ENCODE results near the gene F10. TPM values are rescaled to one million over a fixed set of nuclear protein-coding genes. Genes with fewer than 3 reads are reported as not detected.

The F10 gene
- total and polyA plus RNA-seq, 12 donors, result 4.4 to 81.8 (median 12.6) TPM

DNA sequence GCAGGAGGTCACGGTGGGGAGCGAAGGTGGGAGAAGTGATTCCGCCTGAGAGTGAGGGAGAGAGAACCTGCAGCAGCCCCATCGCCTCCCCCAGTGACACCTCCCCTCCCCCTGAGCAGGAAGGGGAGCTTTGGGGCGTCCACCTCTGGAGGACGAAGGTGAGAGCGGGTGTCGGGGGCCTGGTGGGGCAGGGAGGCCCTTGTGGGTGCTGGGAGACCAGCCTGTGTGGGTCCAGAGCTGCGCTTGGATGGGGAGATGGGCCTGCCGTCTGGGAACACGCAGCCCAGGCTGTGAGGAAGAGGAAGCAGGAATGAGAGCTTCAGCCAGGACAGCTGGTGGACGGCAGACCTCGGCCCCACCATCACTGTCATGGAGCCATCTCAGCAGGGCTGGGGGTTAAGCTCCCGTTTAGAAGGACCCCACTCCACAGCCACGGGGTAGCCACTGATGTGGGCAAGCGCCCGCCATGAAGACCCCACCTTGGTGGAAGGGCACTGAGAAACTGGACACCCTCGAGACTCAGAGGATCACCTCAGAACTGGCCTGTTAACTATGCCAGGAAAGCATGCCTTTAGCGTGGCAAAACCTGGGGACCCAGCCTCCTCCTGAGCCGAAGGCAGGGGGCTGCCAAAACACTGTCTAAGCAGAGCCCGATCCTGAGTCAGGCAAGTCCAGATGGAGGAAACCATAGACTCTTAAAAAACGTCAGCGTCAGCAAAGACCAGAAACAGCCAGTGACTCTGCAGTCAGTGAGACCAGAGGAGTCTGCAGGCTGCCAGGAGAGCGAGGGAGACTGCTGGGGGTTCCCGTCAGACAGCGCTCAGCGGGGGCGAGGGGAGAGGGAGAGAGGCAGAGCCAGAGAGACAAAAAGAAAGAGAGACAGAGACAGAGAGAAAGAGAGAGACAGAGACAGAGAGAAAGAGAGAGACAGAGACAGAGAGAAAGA, 29.4 kb downstream of the F10 start:
- peak in 5 of 7 donors; percentile 38 to 61 (median 47) for DNase-seq
- H3K4me3 ChIP-seq, result peak overlapping the region in 1 of 4 donors; percentile 18
- intact Hi-C loops (cut with DNase I), result no loop called here
- no peaks in the 10 kb centered on the region for H3K9me3 ChIP-seq (replicated peaks in 1 of 3)
- H3K27me3 ChIP-seq, result no peaks in the 10 kb centered on the region
- H3K27ac ChIP-seq, result peak overlapping the region in 3 of 5 donors; percentile 85 to 92 (median 85)
- peaks cover 16 to 24% of the 10 kb centered on the region in 2 donors for H3K4me1 ChIP-seq (replicated peaks in 1 of 2)
- WGBS, 4 donors, result 58 to 64% (median 61%) methylated on average over 17 to 28 of the region's 28 CpGs
- no peaks in the 10 kb centered on the region for H3K36me3 ChIP-seq (replicated peaks in 1 of 2)
- TF ChIP-seq, protein P1, sequence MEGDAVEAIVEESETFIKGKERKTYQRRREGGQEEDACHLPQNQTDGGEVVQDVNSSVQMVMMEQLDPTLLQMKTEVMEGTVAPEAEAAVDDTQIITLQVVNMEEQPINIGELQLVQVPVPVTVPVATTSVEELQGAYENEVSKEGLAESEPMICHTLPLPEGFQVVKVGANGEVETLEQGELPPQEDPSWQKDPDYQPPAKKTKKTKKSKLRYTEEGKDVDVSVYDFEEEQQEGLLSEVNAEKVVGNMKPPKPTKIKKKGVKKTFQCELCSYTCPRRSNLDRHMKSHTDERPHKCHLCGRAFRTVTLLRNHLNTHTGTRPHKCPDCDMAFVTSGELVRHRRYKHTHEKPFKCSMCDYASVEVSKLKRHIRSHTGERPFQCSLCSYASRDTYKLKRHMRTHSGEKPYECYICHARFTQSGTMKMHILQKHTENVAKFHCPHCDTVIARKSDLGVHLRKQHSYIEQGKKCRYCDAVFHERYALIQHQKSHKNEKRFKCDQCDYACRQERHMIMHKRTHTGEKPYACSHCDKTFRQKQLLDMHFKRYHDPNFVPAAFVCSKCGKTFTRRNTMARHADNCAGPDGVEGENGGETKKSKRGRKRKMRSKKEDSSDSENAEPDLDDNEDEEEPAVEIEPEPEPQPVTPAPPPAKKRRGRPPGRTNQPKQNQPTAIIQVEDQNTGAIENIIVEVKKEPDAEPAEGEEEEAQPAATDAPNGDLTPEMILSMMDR (IDR thresholded peaks at IDR 0.05), result no peak
- TF ChIP-seq POLR2A (IDR thresholded peaks at IDR 0.05), result no peak

DNA sequence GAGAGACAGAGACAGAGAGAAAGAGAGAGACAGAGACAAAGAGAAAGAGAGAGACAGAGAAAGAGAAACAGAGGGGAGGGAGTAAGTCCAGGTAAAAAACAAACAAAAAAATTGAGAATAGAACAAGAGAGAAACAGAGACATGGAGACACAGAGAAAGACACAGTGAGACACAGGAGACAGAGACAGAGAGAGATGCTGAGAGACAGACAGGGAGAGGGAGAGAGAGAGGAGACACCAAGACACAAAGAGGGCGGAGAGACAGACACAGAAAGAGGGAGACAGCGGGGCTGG, 30.0 kb downstream of the F10 start:
- Histone ChIP-seq H3K27ac (peak overlapping the region; percentile 82 to 93 (median 85)), H3K36me3 (replicated peaks in 1 of 2) (no peaks in the 10 kb centered on the region), H3K9me3 (replicated peaks in 1 of 3) (no peaks in the 10 kb centered on the region), H3K27me3 (no peaks in the 10 kb centered on the region), H3K4me1 (replicated peaks in 1 of 2) (peaks cover 16 to 24% of the 10 kb centered on the region in 2 donors), H3K4me3 (peak overlapping the region in 3 of 4 donors; percentile 18 to 54 (median 54))
- no peak for TF ChIP-seq POLR2A (IDR thresholded peaks at IDR 0.05)
- TF ChIP-seq, protein P1 (IDR thresholded peaks at IDR 0.05), result no peak
- 10 to 29% (median 19%) methylated on average over 2 of the region's 2 CpGs for WGBS, 4 donors
- DNase-seq, result no peak
- intact Hi-C loops (cut with DNase I), result no loop called here

DNA sequence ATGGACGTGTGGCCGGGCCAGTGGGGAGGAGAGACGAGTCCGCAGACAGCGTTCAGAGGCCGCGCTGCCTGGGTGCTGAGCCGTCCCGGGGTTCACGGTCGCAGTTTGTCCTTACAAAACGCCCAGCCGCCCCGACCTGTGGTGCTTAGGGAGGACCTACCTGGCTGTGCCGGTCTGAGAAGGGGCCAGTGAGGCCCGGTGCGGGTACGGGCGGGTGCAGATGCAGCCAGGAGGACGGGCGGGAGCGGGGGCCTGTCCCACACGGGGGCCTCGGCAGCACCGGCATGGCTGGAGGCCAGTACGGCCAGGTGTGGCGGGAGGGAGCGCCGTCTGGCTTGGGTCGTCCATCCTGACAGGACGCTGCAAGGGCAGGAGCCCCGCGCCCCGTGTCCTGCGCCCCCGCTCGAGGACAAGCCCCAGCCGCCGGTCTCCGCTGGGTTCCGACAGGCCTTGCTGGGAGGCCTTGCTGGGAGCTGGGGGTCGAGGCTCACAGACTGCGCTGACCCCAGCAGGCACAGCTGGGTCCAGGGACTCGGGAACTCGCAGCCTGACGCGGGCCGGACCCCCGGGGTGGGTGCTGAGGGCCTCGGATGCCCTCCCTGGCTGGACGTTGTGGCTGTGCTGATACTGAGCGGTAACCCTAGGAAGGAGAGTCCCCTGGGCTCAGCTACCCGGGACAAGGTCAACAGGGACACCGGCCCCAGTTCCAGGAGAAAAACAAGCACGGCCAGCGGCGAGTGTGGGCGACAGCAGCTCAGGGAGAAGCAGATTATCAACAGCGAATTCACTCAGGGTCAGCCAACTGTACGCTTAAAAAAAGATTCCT, 30.6 kb downstream of the F10 start:
- Histone ChIP-seq H3K36me3 (replicated peaks in 1 of 2) (no peaks in the 10 kb centered on the region), H3K4me1 (replicated peaks in 1 of 2) (peaks cover 16 to 24% of the 10 kb centered on the region in 2 donors), H3K4me3 (peak overlapping the region; percentile 1 to 54 (median 36)), H3K27me3 (no peaks in the 10 kb centered on the region), H3K9me3 (replicated peaks in 1 of 3) (no peaks in the 10 kb centered on the region), H3K27ac (peak overlapping the region; percentile 82 to 93 (median 85))
- TF ChIP-seq, protein P1 (IDR thresholded peaks at IDR 0.05), result peak in 1 of 6 experiments; percentile 19
- peak in 1 of 2 donors; percentile 76 for TF ChIP-seq POLR2A (IDR thresholded peaks at IDR 0.05)
- peak; percentile 72 to 85 (median 78) for DNase-seq
- intact Hi-C loops (cut with DNase I), result no loop called here
- WGBS, 4 donors, result 5 to 10% (median 6%) methylated on average over 22 to 60 of the region's 60 CpGs
